CD8-positive, alpha-beta memory T cell (primary cell): ENCODE data around the gene CDK17. TPM values are rescaled to one million over a fixed set of nuclear protein-coding genes. Genes with fewer than 3 reads are reported as not detected.
"Not testable (repeated sequence)": the region's sequence is repeated elsewhere in the genome, so short reads cannot be mapped to it uniquely, and the experiment has no call there.

Experiments used
- CTCF ChIA-PET: fragments of 350-600 bp; sonication (Branson Sonifier 250); formaldehyde crosslinking; loops from one replicate; lab custom pipeline; 2021; ENCODE audit warnings: antibody characterized with exemption; lab: Charles Lee
- POLR2A ChIA-PET: fragments of 350-600 bp; sonication (Branson Sonifier 250); formaldehyde crosslinking; loops from one replicate; lab custom pipeline; 2021; ENCODE audit warnings: antibody characterized with exemption; lab: Charles Lee
- DNase-seq, 5 donors: peaks; one replicate each; pipeline versions ENCODE4 v3.0.0 to v3.0.0-alpha.2; 2020 to 2022; ENCODE audit warnings: mixed read lengths in 1 of 5
- H3K27ac ChIP-seq: one replicate; pipeline ENCODE4 v1.7.0; 2013; ENCODE audit warnings: low read depth, mild to moderate bottlenecking, low read length, moderate library complexity
- H3K27me3 ChIP-seq: 2 replicates; pipeline ENCODE4 v1.7.0; 2013; ENCODE audit warnings: low read length, mild to moderate bottlenecking; ENCODE audit not compliant: insufficient read depth, poor library complexity, severe bottlenecking
- H3K36me3 ChIP-seq: 2 replicates; pipeline ENCODE4 v1.7.0; 2013; ENCODE audit warnings: mild to moderate bottlenecking, low read length, moderate library complexity; ENCODE audit not compliant: insufficient read depth
- H3K4me1 ChIP-seq: 2 replicates; pipeline ENCODE4 v1.7.0; 2013; ENCODE audit warnings: mild to moderate bottlenecking, low read length, moderate library complexity; ENCODE audit not compliant: insufficient read depth
- H3K4me3 ChIP-seq: 2 replicates; pipeline ENCODE4 v1.7.0; 2013; ENCODE audit warnings: mild to moderate bottlenecking, low read length
- H3K9me3 ChIP-seq: 2 replicates; pipeline ENCODE4 v1.7.0; 2013; ENCODE audit warnings: mild to moderate bottlenecking, low read length
- H3K27ac Mint-ChIP-seq, 8 donors: one replicate each; pipeline ENCODE4 v1.8.0; 2020 to 2021; ENCODE audit warnings: mixed read lengths in 8 of 8, mild to moderate bottlenecking in 6 of 8, inconsistent platforms in 3 of 8, moderate library complexity in 3 of 8
- H3K27me3 Mint-ChIP-seq, 2 donors: one replicate each; pipeline ENCODE4 v1.8.0; 2020 to 2021; ENCODE audit warnings: mixed read lengths in 2 of 2, mild to moderate bottlenecking in 1 of 2, moderate library complexity in 1 of 2
- H3K36me3 Mint-ChIP-seq, 3 donors: one replicate each; pipeline ENCODE4 v1.8.0; 2020 to 2021; ENCODE audit warnings: mixed read lengths in 3 of 3, inconsistent platforms in 1 of 3, mild to moderate bottlenecking in 1 of 3
- H3K4me1 Mint-ChIP-seq, 3 donors: one replicate each; pipeline ENCODE4 v1.8.0; 2020 to 2021; ENCODE audit warnings: mixed read lengths in 3 of 3, inconsistent platforms in 1 of 3, mild to moderate bottlenecking in 1 of 3
- H3K4me3 Mint-ChIP-seq, 7 donors: one replicate each; pipeline ENCODE4 v1.8.0; 2020 to 2021; ENCODE audit warnings: mixed read lengths in 7 of 7, mild to moderate bottlenecking in 6 of 7, moderate library complexity in 4 of 7, inconsistent platforms in 2 of 7
- H3K9me3 Mint-ChIP-seq, 5 donors: one replicate each; pipeline ENCODE4 v1.8.0; 2020 to 2022; ENCODE audit warnings: mixed read lengths in 5 of 5, mild to moderate bottlenecking in 3 of 5, moderate library complexity in 2 of 5, inconsistent platforms in 1 of 5
- polyA plus RNA-seq: library from polyadenylated mRNA; unstranded; fragments of 300-500 nt; fragmentation: Illumina TruSeq; gene quantifications from one replicate; pipeline ENCODE4 v1.2.3, GENCODE V29; 2021
- total RNA-seq, 2 experiments: library from RNA; stranded (reverse); gene quantifications; one replicate each; pipeline ENCODE4 v1.2.3, GENCODE V29; 2021

CDK17 gene
- total and polyA plus RNA-seq, 3 experiments from 2014 or later = 34.6 to 40.0 (median 36.0) TPM

DNA sequence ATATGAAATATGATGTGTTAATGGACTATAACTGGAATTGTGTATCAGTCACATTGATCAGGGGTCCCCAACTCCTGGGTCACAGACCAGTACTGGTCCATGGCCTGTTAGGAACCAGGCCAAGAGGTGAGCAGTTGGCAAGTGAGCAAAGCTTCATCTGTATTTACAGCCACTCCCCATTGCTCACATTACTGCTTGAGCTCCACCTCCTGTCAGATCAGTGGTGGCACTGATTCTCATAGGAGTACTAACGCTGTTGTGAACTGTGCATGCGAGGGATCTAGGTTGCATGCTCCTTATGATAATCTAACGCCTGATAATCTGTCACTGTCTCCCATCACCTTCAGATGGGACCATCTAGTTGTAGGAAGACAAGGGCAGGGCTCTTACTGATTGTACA lies 72.3 kb downstream of the CDK17 start:
- Mint-ChIP-seq H3K36me3 (peaks cover 10 to 58% (median 22%) of the 10 kb centered on the region in 3 donors), H3K4me3 (peak overlapping the region in 1 of 7 donors; percentile 17), H3K27me3 (no peaks in the 10 kb centered on the region), H3K9me3 (no peaks in the 10 kb centered on the region), H3K27ac (peak overlapping the region in 6 of 8 donors; percentile 10 to 76 (median 60)), H3K4me1 (peaks cover 60 to 73% (median 73%) of the 10 kb centered on the region in 3 donors)
- ChIA-PET POLR2A (no interaction called here), CTCF (no interaction called here)
- Histone ChIP-seq H3K36me3 (no peaks in the 10 kb centered on the region), H3K4me1 (peaks cover 31% of the 10 kb centered on the region), H3K27me3 (no peaks in the 10 kb centered on the region), H3K27ac (no peak overlapping the region), H3K4me3 (no peak overlapping the region), H3K9me3 (no peaks in the 10 kb centered on the region)
- no peak for DNase-seq

DNA sequence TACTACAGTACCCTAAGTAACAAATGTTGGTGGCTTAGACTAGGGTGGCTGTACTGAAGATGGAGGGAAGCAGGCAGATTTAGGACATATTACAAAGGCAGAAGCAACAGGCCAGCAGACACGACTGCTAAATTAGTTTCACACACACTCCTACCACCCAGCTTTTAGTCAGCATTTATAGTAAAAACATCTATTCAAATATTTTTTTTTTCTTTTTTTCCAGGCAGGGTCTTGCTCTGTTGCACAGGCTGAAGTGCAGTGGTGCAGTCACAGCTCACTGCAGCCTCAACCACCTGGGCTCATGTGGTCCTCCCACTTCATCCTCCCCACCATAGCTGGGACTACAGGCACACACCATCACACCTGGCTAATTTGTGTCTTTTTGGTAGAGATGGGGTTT lies 72.9 kb downstream of the CDK17 start:
- peak overlapping the region; percentile 10 to 84 (median 72) for H3K27ac Mint-ChIP-seq
- peak overlapping the region in 2 of 7 donors; percentile 18 to 44 for H3K4me3 Mint-ChIP-seq
- H3K4me1 ChIP-seq = peaks cover 31% of the 10 kb centered on the region
- H3K27me3 ChIP-seq = no peaks in the 10 kb centered on the region
- H3K36me3 ChIP-seq = peaks cover 2% of the 10 kb centered on the region
- H3K4me1 Mint-ChIP-seq = peaks cover 63 to 77% (median 76%) of the 10 kb centered on the region in 3 donors
- H3K27ac ChIP-seq = no peak overlapping the region
- CTCF ChIA-PET = interaction anchor here (2.2 kb wide), 1 partner anchor 189 kb away, joined by 6 read pairs; no protein-coding TSS in a partner anchor
- POLR2A ChIA-PET = no interaction called here
- H3K9me3 Mint-ChIP-seq = peaks cover 0 to 1% (median 0%) of the 10 kb centered on the region in 5 donors
- H3K4me3 ChIP-seq = no peak overlapping the region
- DNase-seq = no peak
- no peaks in the 10 kb centered on the region for H3K9me3 ChIP-seq
- H3K27me3 Mint-ChIP-seq = no peaks in the 10 kb centered on the region
- H3K36me3 Mint-ChIP-seq = peaks cover 12 to 58% (median 24%) of the 10 kb centered on the region in 3 donors

DNA sequence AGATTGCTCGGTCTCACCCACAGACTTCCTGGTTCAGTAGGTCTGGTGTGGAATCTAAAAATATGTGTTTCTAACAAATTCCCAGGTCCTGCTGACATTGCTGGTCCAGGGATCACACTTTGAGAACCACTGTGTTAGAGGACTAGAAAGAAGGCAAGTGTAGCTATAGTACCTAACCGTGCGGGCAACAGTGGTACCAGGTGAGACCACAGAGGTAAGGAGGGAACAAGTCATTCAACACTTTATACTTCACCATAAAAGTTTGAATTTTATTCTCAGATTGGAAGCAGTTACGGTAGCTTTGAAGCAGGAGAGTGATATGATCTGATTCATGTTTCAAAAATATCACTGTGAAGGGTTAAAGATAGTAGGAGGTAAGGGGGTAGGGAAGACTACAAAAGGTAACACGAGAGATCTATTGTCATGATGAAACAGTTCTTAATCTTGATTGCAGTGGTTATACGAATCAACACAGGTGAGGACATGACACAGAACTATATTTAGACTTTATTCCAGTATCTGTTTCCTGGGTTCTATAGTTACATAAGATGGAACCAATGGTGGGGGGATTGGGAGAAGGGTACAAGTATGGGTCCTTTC lies 73.5 kb downstream of the CDK17 start:
- ChIA-PET CTCF (interaction anchor here (0.6 to 2.2 kb wide), 2 partner anchors 23 to 190 kb away, joined by 3 to 6 read pairs; no protein-coding TSS in a partner anchor), POLR2A (interaction anchor here (1.0 kb wide), 1 partner anchor 21 kb away, joined by 5 read pairs; no protein-coding TSS in a partner anchor)
- Histone ChIP-seq H3K9me3 (no peaks in the 10 kb centered on the region), H3K4me3 (no peak overlapping the region), H3K36me3 (peaks cover 8% of the 10 kb centered on the region), H3K27me3 (no peaks in the 10 kb centered on the region), H3K27ac (no peak overlapping the region), H3K4me1 (peaks cover 31% of the 10 kb centered on the region)
- DNase-seq = no peak
- no peaks in the 10 kb centered on the region for H3K27me3 Mint-ChIP-seq
- peaks cover 62 to 80% (median 75%) of the 10 kb centered on the region in 3 donors for H3K4me1 Mint-ChIP-seq
- peaks cover 18 to 59% (median 27%) of the 10 kb centered on the region in 3 donors for H3K36me3 Mint-ChIP-seq
- peak overlapping the region in 2 of 7 donors; percentile 8 to 17 for H3K4me3 Mint-ChIP-seq
- H3K9me3 Mint-ChIP-seq = peaks cover 0 to 7% (median 3%) of the 10 kb centered on the region in 5 donors
- peak overlapping the region in 7 of 8 donors; percentile 1 to 91 (median 75) for H3K27ac Mint-ChIP-seq

DNA sequence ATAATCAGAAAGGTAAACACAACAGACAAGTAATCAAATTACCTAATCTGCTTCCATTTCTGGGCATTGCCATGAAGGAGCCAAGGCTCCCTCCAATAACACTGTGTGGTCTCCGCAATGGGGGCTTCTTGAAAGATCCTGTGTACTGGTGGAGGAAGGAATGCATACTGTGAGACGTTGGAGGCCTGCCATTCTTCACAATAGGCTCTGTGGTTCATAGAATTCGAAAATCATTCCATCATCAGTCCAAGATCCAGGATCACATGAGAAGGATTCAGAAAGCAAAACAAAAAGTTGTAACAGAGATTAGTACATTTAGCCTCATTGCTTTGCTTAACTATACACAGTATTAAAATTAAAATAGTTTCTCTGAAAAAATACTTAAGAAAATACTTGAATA lies 76.3 kb downstream of the CDK17 start:
- no peaks in the 10 kb centered on the region for H3K27me3 Mint-ChIP-seq
- no peak overlapping the region for H3K4me3 ChIP-seq
- no peaks in the 10 kb centered on the region for H3K9me3 ChIP-seq
- H3K4me1 Mint-ChIP-seq = peaks cover 45 to 55% (median 54%) of the 10 kb centered on the region in 3 donors
- peaks cover 18 to 42% (median 25%) of the 10 kb centered on the region in 3 donors for H3K36me3 Mint-ChIP-seq
- ChIA-PET CTCF (no interaction called here), POLR2A (no interaction called here)
- peaks cover 31% of the 10 kb centered on the region for H3K4me1 ChIP-seq
- peak overlapping the region in 1 of 7 donors; percentile 49 for H3K4me3 Mint-ChIP-seq
- no peak for DNase-seq
- H3K27me3 ChIP-seq = no peaks in the 10 kb centered on the region
- peaks cover 8% of the 10 kb centered on the region for H3K36me3 ChIP-seq
- no peak overlapping the region for H3K27ac ChIP-seq
- peaks cover 0 to 7% (median 3%) of the 10 kb centered on the region in 5 donors for H3K9me3 Mint-ChIP-seq
- peak overlapping the region in 2 of 8 donors; percentile 9 to 35 for H3K27ac Mint-ChIP-seq

DNA sequence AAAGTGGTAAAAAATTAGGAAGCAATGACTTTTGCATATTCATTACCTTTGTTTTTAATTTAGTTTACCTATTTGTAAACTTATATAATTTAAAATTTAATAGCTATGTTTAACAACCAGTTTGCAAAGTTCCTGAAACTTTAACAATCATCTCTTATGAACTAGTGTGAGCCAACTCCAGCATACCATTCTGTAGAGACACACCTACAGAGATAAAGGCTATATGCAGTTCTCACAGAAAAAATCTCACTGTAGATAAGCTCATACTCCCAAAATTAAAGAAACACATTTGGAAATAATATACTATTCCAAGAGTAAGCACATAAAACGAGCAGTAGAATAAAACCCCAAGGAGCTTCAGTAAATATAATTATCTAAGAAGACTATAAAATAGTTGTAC lies 77.5 kb downstream of the CDK17 start:
- Mint-ChIP-seq H3K27me3 (no peaks in the 10 kb centered on the region), H3K4me1 (peaks cover 34 to 43% (median 42%) of the 10 kb centered on the region in 3 donors), H3K4me3 (no peak overlapping the region), H3K36me3 (peaks cover 18 to 35% (median 22%) of the 10 kb centered on the region in 3 donors), H3K27ac (no peak overlapping the region), H3K9me3 (peaks cover 0 to 9% (median 3%) of the 10 kb centered on the region in 5 donors)
- Histone ChIP-seq H3K4me3 (no peak overlapping the region), H3K9me3 (no peaks in the 10 kb centered on the region), H3K27ac (no peak overlapping the region), H3K27me3 (no peaks in the 10 kb centered on the region), H3K36me3 (peaks cover 8% of the 10 kb centered on the region), H3K4me1 (peaks cover 22% of the 10 kb centered on the region)
- CTCF ChIA-PET = no interaction called here
- no peak for DNase-seq
- POLR2A ChIA-PET = no interaction called here

DNA sequence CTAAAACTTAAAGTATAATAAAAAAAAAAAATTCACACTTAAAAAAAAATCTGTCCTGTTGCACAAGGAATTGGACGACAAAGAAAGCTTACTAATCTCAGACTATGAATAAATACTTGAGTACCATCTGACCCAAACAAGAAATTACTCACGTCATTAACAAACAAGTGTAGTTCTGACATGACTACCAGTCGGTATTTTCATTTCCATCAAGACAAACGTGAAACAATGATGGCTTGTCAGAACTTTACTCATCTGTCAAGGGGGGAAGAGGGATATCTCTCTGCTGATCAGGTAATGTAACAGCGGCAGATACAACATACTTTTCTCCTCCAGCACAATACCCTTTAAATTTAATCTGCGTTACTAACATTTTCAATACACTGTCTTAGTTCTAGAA lies 78.3 kb downstream of the CDK17 start:
- Histone ChIP-seq H3K27ac (no peak overlapping the region), H3K4me3 (no peak overlapping the region), H3K36me3 (peaks cover 8% of the 10 kb centered on the region), H3K27me3 (no peaks in the 10 kb centered on the region), H3K4me1 (peaks cover 15% of the 10 kb centered on the region), H3K9me3 (no peaks in the 10 kb centered on the region)
- peaks cover 15 to 32% (median 21%) of the 10 kb centered on the region in 3 donors for H3K36me3 Mint-ChIP-seq
- H3K27me3 Mint-ChIP-seq = no peaks in the 10 kb centered on the region
- H3K9me3 Mint-ChIP-seq = peaks cover 0 to 10% (median 3%) of the 10 kb centered on the region in 5 donors
- CTCF ChIA-PET = no interaction called here
- DNase-seq = no peak
- no peak overlapping the region for H3K4me3 Mint-ChIP-seq
- peaks cover 27 to 36% (median 34%) of the 10 kb centered on the region in 3 donors for H3K4me1 Mint-ChIP-seq
- POLR2A ChIA-PET = interaction anchor here (0.6 kb wide), 2 partner anchors 56 to 184 kb away, joined by 3 read pairs; no protein-coding TSS in a partner anchor
- H3K27ac Mint-ChIP-seq = peak overlapping the region in 2 of 8 donors; percentile 26 to 55

DNA sequence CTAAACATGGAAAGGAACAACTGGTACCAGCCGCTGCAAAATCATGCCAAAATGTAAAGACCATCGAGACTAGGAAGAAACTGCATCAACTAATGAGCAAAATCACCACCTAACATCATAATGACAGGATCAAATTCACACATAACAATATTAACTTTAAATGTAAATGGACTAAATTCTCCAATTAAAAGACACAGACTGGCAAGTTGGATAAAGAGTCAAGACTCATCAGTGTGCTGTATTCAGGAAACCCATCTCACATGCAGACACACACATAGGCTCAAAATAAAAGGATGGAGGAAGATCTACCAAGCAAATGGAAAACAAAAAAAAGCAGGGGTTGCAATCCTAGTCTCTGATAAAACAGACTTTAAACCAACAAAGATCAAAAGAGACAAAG lies 82.4 kb downstream of the CDK17 start:
- POLR2A ChIA-PET, H3K27me3 Mint-ChIP-seq, H3K4me3 ChIP-seq, DNase-seq, H3K4me3 Mint-ChIP-seq, H3K27me3 ChIP-seq, CTCF ChIA-PET, H3K27ac ChIP-seq, H3K36me3 ChIP-seq, H3K9me3 Mint-ChIP-seq, H3K9me3 ChIP-seq: not testable (repeated sequence)
- H3K4me1 ChIP-seq = peaks cover 18% of the 10 kb centered on the region
- Mint-ChIP-seq H3K27ac (peak overlapping the region in 3 of 8 donors; percentile 62 to 73 (median 63)), H3K36me3 (peaks cover 8 to 21% (median 11%) of the 10 kb centered on the region in 3 donors), H3K4me1 (peaks cover 15 to 39% (median 36%) of the 10 kb centered on the region in 3 donors)
